GM18499 (cell line): Measurements from ENCODE around the gene APOBEC3A.
"Not testable (repeated sequence)": the region's sequence is repeated elsewhere in the genome, so short reads cannot be mapped to it uniquely, and the experiment has no call there.

ENCODE experiments used
- ATAC-seq: cut with Tn5 transposase; IDR thresholded peaks from one replicate; pipeline ENCODE4 v1.9.1; 2021; ENCODE audit warnings: moderate number of reproducible peaks; ENCODE audit not compliant: insufficient read depth, unreplicated experiment

APOBEC3A gene

DNA sequence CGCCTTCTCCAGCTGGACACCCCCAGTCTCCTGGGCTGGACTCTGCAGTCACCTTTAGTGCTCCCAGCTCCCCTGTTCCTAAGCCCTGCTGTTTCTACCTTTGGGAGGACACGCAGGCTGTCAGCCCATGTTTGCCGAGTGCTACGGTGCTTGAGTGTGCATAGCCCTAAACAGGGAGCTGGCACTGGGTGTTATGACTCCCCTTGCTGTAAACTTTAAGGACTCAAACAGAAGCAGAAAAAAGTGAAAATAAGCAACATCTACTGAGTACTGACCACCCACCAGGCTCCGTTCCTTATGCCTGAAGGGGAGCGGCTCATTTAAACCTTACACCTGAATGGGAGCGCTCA, 17.4 kb downstream of the APOBEC3A start:
- no peak for ATAC-seq

DNA sequence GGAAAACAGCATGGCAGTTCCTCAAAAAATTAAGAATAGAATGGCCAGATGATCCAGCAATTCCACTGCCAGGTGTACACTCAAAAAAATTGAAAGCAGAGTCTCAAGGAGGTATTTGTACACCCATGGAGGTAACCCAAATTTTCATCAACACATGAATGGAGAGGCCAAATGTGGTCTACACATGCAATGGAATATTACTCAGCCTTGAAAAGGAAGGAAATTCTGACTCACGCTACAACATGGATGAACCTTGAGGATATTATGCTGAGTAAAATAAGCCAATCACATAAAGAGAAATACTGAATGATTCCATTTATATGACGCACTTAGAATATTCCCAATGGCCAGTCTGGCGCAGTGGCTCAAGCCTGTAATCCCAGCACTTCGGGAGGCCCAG, 19.9 kb downstream of the APOBEC3A start:
- not testable (repeated sequence) for ATAC-seq

DNA sequence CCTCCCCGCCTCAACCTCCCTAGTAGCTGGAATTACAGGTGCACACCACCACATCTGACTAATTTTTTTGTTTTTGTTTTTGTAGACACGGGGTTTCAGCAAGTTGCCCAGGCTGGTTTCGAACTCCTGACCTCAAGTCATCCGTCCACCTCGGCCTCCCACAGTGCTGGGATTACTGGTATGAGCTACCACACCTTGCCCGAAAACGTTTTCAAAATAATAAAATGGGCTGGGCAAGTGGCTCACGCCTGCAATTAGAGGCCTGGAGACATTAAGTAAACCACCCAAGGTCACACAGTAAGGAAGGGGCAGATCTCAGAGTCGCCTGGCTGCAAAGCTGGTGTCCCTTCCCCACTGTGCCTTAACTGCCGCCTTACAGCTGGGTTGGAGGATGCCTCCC, 23.2 kb downstream of the APOBEC3A start:
- not testable (repeated sequence) for ATAC-seq

DNA sequence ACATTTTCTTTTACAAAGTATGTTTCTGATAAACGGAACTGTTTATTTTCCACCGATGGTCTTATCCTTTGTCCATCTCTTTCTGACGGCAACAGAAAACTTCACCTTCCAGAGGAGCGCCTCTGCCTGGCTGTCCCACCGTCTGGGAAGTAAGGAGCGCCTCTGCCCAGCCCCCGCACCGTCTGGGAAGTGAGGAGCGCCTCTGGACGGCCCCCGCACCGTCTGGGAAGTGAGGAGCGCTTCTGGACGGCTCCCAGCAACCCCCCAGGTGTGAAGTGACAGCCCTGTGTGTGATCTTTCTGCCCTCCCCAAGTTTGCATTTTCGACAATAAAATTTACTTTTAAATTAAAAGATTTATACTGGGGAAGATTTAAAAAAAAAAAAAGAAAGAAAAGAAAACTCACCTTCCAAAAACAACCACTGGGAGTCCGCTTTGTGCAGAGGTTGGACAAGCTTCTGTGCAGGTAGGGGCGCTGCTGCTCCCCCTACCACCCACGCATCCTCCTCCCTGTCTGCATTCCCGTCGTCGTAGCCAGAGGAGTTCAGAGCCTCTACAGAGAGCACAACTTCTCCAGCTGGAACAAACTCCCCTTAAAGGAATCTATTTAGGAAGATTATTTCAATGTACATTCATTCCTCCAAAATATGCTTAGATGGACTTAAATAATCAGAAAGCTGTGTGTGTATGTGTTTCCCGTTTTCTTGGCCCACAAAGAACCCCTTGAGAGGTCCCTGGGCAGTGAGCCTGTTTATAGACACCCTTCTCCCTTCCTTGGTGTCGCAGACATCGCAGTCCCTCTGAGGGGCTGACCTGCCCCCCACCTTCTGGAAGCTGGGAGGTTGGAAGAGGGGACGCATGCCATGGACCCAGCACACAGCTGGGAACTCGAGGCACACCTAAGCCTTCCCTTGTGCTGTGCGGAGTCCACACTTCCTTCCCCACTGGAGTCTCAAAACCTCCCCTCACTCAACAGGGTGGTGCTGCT, 23.9 kb downstream of the APOBEC3A start:
- ATAC-seq, result no peak

DNA sequence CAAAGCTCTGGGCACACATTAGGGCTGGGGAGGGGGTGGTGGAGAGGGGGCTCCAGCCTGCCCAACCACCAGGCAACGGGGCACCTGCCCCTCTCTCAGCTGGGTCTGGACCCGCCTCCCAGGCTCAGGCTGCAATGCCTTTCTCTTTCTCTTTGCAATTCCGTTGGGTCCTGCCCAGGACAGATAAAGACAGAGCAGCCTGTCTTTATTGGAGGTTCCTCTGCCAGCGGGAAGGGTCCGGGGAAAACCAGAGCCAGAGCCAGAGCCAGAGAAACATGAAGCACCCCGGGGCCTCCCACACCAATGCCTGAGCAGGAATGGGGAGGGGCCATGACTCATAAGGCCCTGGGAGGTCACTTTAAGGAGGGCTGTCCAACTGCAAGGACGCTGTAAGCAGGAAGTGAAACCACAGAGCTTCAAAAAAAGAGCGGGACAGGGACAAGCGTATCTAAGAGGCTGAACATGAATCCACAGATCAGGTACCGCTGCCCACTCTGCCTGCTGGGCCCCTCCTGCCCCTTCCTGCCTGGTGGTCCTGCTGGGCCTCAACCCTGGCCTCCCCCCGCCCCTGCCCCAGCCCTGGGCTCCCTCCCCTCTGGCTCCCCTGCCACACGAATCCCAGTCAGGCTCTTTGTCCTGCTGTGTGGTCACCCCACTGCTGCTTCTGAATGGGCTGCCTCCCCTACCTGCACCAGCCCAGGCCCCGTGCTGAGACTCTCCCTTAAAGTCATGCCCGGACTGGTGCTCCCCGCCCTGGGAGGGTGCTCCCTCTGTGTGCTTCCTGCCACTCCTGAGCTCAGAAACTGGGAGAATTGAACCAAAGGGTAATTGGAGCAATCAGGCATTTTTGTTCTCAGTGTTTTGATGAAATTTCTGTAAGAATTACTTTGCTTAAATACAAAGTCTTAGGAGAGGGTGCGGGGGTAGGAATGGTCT, 24.9 kb downstream of the APOBEC3A start, which contains the start of gene APOBEC3B:
Gene APOBEC3B (plus strand): TSS at position 356 of the 936 bp plus-strand sequence. CDS start 107 bp downstream, at position 463.
- no peak for ATAC-seq

DNA sequence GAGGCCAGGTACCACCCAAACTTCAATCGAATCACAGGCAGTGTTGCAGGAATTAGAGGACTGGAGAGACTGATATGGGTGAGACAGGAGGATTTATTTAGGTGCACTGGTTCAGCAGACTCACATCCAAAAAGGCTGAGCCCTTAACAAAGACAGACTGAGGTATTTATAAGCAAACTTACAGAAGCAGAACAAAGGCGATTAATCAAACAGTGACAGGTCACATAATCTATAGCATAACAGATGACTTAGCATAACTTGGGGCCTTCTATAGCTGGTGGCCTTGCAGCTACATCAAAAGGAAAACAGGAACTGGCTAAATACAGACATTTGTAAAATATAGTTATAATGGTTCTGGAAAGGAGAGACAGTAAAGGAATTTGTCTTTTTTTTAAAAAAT, 26.8 kb downstream of the APOBEC3A start:
- ATAC-seq, result no peak

DNA sequence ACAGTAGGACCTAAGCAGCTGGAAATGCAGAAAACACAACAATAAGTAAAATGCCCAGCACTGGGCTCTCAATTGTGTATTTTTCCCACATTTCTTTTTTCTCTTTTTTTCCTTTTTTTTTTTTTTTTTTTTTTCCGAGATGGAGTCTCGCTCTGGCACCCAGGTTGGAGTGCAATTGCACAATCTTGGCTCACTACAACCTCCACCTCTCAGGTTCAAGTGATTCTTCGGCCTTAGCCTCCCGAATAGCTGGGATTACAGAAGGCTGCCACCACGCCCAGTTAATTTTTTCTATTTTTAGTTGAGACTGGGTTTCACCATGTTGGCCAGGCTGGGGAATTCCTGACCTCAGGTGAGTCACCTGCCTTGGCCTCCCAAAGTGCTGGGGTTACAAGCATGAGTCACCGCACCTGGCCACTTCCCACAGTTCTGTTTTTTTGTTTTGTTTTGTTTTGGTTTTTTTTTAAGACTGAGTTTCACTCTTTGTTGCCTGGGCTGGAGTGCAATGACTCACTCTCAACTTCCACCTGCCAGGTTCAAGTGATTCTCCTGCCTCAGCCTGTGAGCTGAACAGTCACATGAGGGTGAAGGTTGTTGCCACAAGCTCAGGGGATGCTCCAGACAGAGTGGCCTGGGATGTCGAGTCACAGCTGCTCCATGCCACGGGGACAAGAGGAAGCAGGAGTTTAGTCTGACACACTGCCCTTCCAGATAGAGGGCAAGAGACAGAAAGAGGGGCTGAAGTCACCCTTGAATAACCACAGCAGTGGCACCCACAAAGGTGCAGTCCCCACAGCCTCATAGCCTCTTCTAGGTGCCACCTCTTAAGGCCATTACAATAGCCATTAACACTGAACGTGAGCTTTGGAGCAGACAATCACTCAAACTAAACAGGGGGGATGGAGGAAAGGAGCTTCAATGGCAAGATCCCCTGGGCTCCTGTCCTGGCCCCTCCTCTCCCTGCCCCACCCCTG, 27.7 kb downstream of the APOBEC3A start:
- peak; percentile 85 for ATAC-seq

DNA sequence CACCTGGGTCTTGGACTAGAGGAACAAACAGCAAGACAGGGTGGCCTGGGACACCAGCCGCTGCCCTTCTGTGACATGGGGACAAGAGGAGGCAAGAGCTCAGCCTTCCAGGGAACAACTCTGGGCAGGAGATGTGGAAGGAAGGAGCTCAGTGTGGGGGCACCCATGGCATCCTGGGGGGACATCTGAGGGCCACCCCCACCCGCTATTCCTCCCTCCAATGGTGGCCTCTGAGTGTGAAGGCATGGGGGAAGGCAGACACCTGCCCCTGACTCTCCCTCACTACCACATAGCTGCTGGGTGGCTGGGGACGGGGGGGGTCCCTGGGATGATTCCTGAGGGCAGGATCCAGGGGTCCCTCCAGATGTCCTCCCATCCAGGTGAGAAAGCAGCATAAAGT, 29.2 kb downstream of the APOBEC3A start:
- no peak for ATAC-seq

DNA sequence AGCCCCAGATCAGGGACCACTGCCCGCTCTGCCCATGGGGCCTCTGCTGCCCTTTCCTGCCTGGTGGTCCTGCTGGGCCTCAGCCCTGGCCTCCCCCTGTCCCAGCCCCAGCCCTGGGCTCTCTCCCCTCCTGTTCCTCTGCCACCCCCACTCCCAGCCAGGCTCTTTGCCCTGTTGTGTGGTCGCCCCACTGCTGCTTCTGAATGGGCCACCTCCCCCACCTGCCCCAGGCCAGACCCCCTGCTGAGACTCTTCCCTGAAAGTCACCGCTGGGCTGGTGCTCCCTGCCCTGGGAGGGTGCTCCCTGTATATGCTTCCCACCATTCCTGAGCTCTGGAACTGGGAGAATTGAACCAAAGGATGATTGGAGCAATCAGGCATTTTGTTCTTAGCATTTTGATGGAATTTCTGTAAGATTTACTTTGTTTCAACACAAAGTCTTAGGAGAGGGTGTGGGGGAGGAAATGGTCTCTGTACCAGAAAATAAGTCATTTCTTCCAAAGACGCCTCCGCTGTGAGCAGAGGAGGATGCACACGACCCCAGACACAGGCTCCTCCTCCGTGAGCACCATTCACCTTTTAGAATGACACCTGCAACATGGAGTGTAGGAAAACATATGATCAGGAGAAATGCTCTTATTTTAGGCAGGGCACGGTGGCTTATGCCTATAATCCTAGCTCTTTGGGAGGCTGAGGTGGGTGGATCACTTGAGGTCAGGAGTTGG, 29.9 kb downstream of the APOBEC3A start:
- no peak for ATAC-seq

DNA sequence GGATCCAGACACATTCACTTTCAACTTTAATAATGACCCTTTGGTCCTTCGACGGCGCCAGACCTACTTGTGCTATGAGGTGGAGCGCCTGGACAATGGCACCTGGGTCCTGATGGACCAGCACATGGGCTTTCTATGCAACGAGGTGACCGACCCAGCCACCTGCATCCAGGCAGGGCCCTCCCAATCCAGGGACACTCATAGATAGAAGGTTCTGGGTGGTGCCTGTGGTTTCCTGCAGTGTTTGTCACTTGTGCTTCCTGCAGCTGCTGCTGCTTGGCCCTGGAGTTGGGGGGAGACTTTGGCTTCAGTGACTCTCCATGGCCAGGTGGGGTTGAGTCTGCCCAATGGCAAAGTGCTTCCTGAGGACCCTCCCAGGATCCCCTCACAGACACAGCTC, 32.1 kb downstream of the APOBEC3A start:
- ATAC-seq, result no peak

DNA sequence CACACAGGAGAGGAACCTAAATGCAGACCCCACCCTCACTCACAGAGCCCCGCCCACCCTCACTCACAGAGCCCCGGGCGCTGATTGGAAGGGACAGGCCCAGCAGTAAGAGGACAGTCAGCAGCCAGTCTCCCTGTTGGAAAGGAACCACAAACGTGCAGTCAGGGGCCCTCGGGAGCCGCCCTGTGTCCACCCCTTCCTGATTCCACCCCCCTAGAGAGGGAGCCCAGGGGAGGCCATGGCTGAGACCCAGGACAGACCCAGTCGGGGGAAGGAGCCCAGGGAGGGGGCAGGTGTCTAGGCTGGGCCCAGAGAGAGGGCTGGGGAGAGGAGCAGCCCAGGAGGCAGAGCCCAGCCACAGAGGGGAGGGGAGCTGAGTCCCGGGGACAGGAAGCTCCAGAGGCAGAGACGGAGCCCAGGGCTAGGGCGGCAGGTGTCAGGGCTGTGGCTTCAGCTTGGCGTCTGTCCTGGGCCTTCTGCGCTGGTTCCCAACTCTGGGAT, 35.5 kb downstream of the APOBEC3A start:
- ATAC-seq, result not testable (repeated sequence)

DNA sequence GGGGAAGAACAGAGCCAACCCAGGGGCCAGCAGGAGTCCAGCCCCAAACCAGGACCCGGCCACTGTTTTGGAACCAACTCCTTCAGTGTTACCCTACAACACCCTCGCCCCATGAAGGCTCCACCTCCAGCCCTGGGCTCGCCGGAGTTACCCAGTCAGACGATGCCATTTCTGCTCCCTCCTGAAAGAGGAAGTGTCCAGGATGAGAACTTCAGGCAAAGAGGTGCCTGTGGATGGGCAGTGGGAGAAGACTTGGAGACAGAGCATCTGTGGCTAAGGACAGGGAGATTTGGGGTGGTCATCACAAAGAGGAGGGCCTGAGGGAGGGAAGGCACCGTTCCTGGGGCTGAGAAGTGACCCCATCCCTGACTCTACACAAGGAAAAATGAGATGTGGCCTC, 38.7 kb downstream of the APOBEC3A start:
- no peak for ATAC-seq

DNA sequence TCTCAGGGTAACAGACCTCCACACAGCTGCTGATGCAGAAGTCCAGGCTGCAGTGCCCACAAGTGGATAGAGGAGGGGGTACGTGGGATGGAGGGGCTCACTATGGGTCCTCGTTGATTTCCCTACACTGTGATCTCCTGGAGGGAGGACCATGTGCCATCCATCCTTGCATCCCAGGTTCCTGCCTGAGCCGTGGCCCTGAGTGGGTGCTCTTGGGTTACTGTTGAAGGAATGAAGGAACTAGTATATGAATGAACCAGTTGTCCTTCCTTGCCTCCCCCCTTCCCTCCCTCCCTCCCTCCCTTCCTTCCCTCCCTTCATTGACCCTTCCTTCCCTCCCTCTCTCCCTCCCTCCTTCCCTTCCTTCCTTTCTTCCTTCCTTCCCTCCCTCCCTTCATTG, 40.1 kb downstream of the APOBEC3A start:
- ATAC-seq, result no peak

DNA sequence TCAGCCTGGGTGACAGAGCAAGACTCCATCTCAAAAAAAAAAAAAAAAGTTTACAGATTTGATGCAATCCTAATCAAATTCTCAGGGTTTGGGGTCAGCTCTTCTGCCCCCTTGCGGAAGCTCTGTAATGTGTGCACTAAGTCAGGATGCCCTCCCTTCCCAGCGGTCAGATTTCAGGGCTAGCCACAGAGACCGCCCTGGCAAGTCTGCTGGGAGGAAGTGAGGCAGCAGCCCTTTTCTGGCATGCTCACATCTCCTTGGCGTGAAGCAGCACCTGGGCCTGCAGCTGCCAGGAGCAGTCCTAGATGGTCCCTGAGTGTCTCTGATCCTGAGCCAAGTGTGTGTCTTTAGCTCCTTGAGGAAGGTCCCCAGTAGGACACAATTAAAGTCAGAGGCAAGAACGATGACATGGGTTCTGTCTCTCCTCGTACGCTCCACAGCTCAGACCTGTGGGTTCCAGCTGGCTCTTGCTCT, 45.8 kb downstream of the APOBEC3A start:
- ATAC-seq, result no peak

DNA sequence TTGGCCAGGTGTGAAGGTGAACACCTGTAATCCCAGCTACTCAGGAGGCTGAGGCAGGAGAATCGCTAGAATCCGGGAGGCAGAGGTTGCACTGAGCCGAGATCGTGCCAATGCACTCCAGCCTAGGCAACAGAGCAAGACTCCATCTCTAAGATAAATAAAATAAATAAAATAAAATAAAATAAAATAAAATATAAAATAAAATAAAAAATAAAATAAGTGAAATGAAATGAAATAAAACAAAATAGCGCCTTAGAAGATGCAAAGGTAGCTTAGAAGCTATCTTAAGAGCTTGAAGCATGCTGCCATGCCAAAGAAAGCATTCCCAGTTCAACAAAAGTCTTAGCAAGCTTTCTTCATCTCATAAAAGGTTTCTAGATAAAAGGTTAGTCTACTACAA, 49.8 kb downstream of the APOBEC3A start:
- ATAC-seq, result no peak

DNA sequence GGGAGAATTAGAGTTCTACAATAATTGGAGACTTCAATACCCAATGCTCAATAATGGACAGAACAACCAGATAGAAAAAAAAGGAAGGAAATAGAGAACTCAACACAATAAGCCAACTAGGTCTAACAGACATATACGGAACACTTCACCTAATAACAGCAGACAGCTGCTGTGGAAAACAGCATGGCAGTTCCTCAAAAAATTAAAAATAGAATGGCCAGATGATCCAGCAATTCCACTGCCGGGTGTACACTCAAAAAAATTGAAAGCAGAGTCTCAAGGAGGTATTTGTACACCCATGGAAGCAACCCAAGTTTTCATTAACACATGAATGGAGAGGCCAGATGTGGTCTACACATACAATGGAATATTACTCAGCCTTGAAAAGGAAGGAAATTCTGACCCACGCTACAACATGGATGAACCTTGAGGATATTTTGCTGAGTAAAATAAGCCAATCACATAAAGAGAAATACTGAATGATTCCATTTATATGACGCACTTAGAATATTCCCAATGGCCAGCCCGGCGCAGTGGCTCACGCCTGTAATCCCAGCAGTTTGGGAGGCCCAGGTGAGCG, 51.0 kb downstream of the APOBEC3A start:
- ATAC-seq, result not testable (repeated sequence)

DNA sequence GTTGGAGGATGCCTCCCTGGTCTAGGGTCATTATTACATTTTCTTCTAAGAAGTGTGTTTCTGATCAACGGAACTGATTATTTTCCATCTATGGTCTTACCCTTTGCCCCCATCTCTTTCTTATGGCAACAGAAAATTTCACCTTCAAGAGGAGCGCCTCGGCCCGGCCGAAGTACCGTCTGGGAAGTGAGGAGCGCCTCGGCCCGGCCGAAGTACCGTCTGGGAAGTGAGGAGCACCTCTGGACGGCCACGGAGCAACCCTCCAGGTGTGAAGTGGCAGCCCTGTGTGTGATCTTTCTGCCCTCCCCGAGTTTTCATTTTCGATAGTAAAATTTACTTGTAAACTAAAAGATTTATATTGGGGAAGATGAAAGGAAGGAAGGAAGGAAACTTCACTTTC, 53.5 kb downstream of the APOBEC3A start:
- ATAC-seq, result no peak
